Pulmonary artery endothelial cell (primary cell): ENCODE measurements around the gene NKX2-1. TPM values are rescaled to one million over a fixed set of nuclear protein-coding genes. Genes with fewer than 3 reads are reported as not detected.
"Not testable (repeated sequence)": the region's sequence is repeated elsewhere in the genome, so short reads cannot be mapped to it uniquely, and the experiment has no call there.

Experiments
- DNase-seq: peaks from one replicate; pipeline ENCODE4 v3.0.0-alpha.2; 2011; ENCODE audit warnings: low read depth, low spot score
- total RNA-seq: library from RNA; depleted of rRNA; stranded (reverse); fragments of >200 nt; gene quantifications from 2 replicates; pipeline ENCODE4 v1.2.3, GENCODE V29; 2014

NKX2-1 gene
- total RNA-seq, 1 donor from 2014 or later, result not detected

GRCh38 chr14:36505892-36506731, 13.9 kb downstream of the NKX2-1 start:
- DNase-seq, result no peak

DNA sequence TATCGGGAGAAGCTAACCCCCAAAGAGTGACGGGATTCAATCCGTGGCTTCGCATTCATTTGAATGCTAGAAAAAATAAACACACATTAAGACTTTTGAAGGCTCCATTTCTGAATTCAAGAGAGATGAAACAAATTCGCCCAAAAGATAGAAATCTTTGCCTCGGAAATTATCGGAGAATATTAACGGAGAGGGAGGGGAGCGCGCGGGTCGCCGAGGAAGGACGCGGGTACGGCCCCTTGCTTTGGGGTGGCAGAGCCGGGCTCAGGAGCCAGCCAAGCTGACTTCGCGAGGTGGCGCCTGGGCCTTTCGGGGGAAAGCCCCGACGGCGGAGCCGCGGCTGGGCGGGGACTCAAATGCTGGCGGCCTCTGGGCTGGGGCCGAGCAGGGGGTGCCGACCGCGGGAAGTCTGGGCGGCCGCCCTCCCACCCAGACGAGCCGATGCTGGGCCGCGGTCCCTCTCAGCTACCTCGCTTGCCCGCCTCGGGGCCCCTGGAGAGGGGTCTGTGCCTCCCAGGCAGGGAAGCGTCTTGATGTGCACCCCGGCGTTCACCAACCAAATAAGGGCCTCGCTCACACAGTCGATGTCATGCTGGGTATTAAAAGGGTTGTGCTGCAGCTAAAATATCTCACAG, 14.7 kb downstream of the NKX2-1 start:
- DNase-seq, result no peak

GRCh38 chr14:36504771-36505175, 15.3 kb downstream of the NKX2-1 start:
- DNase-seq, result no peak

DNA sequence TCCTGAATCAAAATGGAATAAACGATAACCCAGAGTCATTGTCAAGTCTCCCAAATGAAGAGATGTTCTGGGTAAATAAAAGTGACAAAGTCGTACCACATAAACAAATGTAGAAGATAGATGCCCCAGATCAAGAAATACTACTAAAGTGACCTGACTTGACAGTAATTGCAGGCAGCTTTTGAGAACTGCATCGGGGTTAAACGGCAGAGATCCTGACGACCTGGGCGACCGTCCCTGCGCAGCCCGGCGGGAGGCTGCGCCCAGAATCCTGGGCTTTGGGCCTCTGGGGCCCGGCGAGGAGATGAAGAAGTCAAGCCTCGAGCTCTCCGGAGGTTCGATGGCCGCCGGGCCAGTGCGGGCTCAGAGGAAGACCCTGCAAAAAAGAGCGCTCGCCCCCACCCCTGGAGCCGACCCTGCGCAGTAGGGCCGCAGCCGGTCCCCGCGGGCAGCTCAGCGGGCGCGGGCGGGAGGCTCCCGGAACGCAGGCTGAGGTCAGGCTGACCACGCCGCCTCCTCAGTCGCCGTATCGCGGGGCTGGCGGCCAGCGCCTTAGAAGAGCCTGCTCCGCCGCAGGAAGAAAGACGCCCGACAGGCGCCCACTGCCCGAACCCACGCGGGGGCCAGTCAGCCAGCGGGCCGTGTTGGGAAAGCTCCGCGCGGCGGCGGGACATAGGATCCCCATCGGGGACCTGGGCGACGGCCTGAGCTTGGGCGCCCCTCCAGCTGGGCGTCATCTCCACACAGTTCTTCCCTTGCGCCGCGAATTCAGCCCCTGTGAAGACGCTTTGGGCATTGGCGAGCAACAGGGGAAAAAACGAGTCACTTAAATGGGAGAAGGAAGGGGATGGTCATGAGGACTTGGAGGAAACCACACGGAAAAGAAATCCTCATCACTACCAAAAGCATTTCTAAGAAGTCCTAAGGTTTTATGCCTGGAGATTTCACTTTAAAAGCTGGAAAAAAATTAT, 16.0 kb downstream of the NKX2-1 start:
- no peak for DNase-seq

DNA sequence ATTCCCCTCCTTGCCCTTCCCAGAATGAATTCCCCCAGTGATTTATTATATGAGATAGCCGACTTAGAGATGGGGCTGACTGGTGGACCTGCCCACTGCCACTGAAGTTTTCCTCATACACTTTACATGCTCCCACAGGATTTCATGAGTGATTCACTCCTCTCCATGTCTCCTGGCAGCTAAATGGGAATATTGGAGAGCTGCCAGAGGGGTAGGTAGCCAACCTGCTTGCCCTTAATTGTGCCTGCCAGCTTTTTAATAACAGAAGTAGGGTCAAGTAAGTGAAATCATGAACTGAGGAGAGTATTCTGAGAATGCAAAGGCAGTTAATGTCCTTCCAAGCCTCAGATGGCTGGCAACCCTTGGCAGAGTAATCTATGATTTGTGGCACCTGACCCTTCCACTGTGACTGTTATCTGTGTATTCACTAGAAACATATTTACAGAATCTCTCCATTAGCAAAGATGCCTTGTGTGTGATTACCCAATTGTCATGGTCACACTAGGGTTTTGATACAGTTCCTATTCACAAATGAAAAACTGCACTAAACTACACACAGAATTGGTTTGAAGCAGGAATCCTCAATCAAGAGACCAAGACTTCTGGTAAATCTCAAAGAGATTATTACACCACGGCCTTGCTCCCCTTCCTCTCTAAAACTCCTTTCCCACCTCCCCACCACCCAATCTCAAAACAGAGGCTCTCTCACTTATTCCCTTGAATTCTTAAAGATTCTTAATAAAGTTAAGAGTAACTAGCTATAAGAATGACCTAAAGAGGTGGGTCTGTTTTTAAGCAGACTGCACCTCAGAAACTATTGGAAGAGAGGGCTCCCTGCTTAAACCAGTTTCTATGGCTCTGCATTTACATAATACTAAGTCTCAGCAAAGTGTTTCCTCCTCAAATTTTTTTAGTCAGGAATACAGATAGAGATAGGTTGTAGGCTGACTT, 17.2 kb downstream of the NKX2-1 start:
- DNase-seq, result no peak

GRCh38 chr14:36498938-36499337, 21.1 kb downstream of the NKX2-1 start:
- DNase-seq, result no peak

DNA sequence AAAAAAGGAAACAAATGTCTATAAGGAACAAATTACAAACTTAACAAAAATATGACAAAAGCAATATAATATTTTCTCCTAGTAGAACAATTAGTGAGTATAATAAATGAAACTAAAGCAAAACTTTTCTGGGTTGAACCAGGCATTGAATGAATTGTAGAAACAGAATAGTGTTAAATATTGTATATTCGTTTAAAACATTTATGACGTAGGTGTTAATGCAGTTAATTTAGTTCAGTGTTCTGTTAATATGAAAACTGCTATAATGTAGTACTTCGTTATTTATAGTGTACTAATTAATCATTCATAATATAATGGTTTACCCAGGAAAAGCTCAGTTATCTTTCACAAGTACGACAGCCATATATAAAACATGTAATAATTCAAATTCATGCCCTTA, 23.7 kb downstream of the NKX2-1 start:
- DNase-seq, result no peak

DNA sequence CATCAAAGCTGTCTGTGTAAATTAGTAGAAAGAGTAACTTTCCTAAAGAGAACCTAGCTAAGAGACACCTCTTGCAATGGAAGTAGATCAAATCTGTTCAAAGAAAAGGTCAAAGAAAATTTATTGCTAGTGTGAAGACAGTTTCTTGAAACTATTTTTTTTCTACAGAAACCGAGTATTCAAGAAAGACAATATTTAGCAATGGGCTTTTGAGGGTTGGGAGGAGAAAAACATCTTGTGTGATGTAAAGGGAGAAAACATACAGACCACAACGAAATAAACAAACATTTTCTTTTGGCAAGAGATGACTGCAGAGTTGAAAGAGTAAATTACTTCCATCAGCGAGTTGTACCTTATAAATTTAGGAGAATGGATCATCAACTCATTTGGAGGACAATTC, 24.4 kb downstream of the NKX2-1 start:
- no peak for DNase-seq

- DNase-seq, result no peak
These were observed 26.3 kb downstream of the NKX2-1 start for GRCh38 chr14:36493761-36494160.

GRCh38 chr14:36485773-36486172, 34.3 kb downstream of the NKX2-1 start:
- DNase-seq, result no peak

GRCh38 chr14:36479344-36479743, 40.7 kb downstream of the NKX2-1 start:
- no peak for DNase-seq

DNA sequence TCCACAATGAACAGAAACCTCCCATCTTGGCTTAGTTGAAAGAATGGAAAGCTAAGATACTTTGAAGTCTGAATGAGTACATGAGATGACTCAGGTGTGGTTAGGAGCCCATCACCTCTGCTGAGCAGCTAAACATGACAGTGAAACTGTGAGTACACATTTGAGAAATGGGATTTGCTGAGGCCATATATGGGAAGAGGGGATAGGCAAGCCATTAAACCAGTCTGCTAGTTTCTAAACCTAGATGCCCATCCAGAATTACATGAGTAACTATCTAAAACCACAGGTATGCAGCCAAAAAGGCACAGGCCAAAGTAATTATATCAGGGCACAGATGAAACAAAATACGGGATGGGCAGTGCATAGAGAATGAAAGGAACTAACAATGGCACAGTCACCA, 41.2 kb downstream of the NKX2-1 start:
- no peak for DNase-seq

- no peak for DNase-seq
These were observed 42.8 kb downstream of the NKX2-1 start for GRCh38 chr14:36477266-36477665.

- DNase-seq, result not testable (repeated sequence)
These were observed 44.0 kb downstream of the NKX2-1 start for GRCh38 chr14:36476061-36476460.

- no peak for DNase-seq
These were observed 45.4 kb downstream of the NKX2-1 start for GRCh38 chr14:36474593-36474992.

DNA sequence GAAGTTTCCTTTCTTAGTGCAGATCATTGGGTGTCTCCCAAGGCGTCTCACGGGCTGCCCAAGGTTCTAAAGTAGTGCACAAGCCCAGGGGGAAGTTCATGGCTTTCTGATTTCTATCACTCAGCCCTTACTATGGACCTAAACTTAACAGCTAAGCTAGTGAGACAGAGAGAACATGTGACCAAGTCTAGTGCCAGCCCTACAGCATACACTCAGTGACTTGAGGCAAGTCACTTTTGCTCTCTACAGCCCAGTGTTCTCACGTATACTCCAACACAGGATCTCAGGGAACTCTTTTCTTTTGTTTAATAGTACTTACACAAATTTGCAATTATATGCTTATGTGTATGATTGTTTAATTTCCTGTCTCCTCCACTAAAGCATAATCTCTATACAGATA, 48.6 kb downstream of the NKX2-1 start:
- no peak for DNase-seq

- DNase-seq, result no peak
These were observed 52.7 kb downstream of the NKX2-1 start for GRCh38 chr14:36467332-36467731.
